A673 (cell line): ENCODE results near the gene ABHD17B.

Source experiments
- CTCF ChIP-seq: fragments of 300-800, 200-600 bp; sonication (generic); conservative IDR thresholded peaks from 2 replicates; pipeline ENCODE4 v1.5.1; 2017; ENCODE audit warnings: low read depth, mild to moderate bottlenecking, antibody characterized with exemption, low read length, moderate library complexity, mixed read lengths
- EZH2 ChIP-seq: fragments of 200-600 bp; sonication (generic); IDR thresholded peaks from 2 replicates; pipeline ENCODE4 v1.6.1; 2017; ENCODE audit warnings: borderline replicate concordance, low read depth, mild to moderate bottlenecking, mixed read lengths, antibody characterized with exemption, low read length; ENCODE audit not compliant: poor library complexity, severe bottlenecking

- TF ChIP-seq CTCF, result no peak
- TF ChIP-seq EZH2, result no peak
These were observed 75.4 kb downstream of the ABHD17B start for GRCh38 chr9:71835596-71835995.
